GM21619 (cell line): Measurements from ENCODE around the gene ERLIN1.
"Not testable (repeated sequence)": the region's sequence is repeated elsewhere in the genome, so short reads cannot be mapped to it uniquely, and the experiment has no call there.

ENCODE experiments used
- ATAC-seq: cut with Tn5 transposase; IDR thresholded peaks from one replicate; pipeline ENCODE4 v1.9.1; 2021; ENCODE audit not compliant: unreplicated experiment

Gene ERLIN1

DNA sequence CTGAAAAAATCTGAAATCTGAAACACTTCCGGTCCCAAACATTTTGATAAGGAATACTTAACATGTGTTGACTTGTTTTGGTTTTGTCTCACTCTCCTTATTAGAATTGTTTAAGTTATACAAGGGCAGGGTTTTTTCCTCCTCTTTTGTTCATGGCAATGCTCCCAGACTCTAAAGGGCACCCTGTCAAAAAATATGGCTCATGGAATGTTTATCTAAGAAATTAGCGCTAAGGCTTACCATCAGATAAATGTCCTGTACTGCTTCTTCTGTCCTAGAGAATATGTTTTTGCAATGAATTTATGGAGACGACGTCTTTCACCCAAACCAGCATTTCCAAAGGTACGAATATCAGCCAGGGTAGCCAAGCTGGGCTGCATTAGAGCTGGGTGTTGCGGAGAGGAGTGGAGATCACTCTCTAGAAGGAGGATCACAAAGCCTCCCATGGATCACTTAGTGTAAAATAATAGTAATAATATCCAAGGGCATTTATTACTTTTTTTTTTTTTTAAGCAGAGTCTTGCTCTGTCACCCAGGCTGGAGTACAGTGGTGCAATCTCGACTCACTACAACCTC is 46.8 kb downstream of the ERLIN1 start:
- no peak for ATAC-seq

- ATAC-seq = no peak
Measured at GRCh38 chr10:100135486-100135885, 50.3 kb downstream of the ERLIN1 start.

DNA sequence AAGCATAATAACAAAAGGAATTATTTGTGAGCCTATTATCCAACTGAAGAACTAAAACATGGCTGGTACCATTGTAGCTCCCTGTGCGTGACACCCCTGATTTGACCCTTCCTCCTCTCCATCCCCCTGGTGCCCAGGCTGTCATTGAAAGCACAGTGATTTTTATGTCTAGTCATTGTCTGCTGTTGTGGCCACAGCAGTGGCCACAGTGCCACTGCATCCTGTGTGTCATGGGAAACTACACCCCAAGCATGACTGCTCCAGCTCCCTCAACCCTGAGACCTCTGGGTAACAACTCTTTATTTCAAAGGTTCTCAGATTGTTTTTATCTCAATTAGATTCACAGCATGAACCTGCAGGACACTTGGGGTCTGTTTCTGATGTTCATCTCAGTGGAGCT is 52.0 kb downstream of the ERLIN1 start:
- no peak for ATAC-seq

DNA sequence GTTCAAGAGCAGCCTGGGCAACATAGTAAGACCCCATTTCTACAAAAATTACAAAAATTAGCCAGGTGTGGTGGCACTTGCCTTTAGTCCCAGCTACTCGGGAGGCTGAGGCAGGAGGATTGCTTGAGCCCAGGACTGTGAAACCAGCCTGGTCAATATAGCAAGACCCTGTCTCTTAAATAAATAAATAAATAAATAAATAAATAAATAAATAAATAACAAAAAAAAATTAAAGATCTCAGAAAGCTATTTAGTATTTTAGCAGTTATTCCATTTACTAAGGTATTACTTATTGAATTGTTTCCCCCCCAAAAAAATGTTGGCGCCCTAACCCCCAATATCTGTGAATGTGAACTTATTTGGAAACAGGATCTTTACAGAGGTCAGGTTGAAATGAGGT is 53.4 kb downstream of the ERLIN1 start:
- no peak for ATAC-seq

GRCh38 chr10:100131571-100131970 is 54.3 kb downstream of the ERLIN1 start:
- ATAC-seq = no peak

DNA sequence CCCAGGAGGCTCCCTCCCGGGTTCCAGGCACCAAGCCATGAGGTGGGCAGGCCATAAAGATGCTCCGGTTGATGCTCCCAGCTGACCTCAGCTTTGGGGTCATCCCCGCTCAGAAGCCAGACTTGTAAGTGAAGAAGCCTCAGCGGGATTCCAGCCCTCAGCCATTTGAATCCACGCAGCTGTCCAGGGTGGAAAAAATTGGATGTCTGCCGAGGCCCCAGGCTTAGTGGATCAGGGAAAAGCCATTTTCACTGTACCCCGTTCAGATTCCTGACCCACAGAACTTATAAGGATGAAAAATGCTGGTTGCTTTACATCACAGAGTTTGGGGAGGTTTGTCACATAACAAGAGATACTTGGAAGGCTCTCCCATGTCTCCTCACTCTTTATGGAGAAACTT is 55.0 kb downstream of the ERLIN1 start:
- ATAC-seq = no peak

DNA sequence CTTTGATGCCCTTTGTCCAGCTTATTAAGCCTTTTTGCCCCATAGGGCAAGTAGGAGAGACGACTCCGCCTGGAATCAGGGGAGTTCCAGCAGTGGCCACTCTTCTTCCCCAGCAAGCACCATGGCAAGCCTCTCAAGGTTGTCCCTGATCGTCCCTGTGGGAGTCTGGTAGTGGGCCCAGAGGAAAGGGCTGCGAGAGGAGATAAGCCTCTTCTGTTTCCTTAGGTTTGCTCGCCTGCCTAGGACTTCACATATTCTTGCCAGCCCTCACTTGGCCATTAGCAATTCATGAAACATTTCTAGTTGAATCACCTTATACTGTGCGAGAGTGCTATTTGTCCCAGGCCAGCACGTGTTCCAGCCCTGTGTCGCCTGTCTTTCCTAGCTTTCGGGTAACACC is 56.4 kb downstream of the ERLIN1 start:
- ATAC-seq = no peak

GRCh38 chr10:100128951-100129350 is 56.9 kb downstream of the ERLIN1 start:
- ATAC-seq = no peak

GRCh38 chr10:100125335-100125734 is 60.5 kb downstream of the ERLIN1 start:
- not testable (repeated sequence) for ATAC-seq

DNA sequence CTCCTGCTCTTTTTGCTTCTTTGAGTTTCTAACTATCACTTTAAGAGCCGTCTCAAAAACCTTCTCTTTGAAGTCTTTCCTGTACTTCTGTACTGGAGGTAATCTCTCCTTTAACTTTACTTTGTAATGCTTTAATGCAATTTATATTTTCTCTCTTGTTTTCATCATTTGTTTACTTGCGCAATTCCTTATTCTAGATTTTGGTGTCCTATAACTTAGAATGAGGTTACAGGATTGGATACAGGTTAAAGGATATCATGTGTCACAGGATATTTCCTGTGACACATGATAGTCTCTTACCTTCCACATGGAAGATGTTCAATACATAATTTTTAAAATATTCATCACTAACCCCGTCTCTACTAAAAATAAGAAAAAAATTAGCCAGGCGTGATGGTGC is 61.7 kb downstream of the ERLIN1 start:
- ATAC-seq = no peak

GRCh38 chr10:100122780-100123179 is 63.0 kb downstream of the ERLIN1 start:
- no peak for ATAC-seq

- no peak for ATAC-seq
Measured at GRCh38 chr10:100120550-100120949, 65.3 kb downstream of the ERLIN1 start.

- no peak for ATAC-seq
Measured at GRCh38 chr10:100119726-100120125, 66.1 kb downstream of the ERLIN1 start.

- ATAC-seq = no peak
Measured at GRCh38 chr10:100114976-100115770, 70.7 kb downstream of the ERLIN1 start.

DNA sequence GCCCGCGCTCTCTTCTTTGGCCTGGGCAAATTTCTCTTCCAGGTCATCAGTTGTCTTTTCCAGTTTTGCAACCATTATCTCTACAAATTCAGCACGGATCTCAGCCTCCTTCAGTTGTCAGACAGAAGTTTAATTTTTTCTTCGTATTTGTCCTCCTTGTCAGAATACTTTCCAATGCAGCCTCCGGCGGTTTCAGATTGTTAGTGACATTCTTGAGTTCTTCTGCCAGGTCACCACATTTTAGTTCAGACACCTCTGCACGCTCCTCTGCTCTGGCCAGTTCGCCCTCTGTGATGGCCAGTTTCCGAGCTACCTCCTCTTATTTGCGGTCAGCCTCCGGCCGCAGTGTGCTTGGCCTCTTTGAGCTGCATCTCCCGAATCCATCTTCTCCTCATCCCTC is 71.4 kb downstream of the ERLIN1 start:
- ATAC-seq = no peak

DNA sequence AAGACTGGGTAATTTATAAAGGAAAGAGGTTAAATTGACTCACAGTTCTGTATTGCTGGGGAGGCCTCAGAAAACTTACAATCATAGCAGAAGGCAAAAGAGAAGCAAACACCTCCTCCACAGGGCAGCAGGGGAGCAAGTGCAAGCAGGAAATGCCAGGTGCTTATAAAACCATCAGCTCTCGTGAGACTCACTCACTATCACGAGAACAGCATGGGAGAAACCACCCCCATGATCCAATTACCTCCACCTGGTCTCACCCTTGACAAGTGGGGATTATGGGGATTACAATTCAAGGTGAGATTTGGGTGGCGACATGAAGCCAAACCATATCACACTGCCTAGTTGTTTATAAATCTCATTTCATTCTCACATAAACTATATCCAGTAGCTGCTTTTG is 76.2 kb downstream of the ERLIN1 start:
- no peak for ATAC-seq

GRCh38 chr10:100106865-100107264 is 79.0 kb downstream of the ERLIN1 start:
- ATAC-seq = no peak

GRCh38 chr10:100104300-100104699 is 81.5 kb downstream of the ERLIN1 start:
- ATAC-seq = no peak

DNA sequence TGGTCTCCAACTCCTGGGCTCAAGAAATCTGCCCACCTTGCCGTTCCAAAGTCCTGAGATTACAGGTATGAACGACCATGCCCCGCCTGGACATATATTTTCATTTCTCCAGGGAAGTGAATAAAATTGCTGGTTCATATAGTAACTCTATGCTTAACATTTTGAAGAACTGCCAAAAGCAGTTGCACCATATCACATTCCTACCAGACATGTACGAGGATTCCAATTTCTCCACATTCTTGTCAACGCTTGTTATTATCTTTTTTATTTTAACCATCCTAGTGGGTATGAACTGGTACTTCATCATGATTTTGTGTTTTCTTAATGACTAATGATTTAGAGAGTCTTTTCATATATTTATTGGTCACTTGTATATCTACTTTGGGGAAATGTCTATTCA is 82.2 kb downstream of the ERLIN1 start:
- ATAC-seq = no peak

DNA sequence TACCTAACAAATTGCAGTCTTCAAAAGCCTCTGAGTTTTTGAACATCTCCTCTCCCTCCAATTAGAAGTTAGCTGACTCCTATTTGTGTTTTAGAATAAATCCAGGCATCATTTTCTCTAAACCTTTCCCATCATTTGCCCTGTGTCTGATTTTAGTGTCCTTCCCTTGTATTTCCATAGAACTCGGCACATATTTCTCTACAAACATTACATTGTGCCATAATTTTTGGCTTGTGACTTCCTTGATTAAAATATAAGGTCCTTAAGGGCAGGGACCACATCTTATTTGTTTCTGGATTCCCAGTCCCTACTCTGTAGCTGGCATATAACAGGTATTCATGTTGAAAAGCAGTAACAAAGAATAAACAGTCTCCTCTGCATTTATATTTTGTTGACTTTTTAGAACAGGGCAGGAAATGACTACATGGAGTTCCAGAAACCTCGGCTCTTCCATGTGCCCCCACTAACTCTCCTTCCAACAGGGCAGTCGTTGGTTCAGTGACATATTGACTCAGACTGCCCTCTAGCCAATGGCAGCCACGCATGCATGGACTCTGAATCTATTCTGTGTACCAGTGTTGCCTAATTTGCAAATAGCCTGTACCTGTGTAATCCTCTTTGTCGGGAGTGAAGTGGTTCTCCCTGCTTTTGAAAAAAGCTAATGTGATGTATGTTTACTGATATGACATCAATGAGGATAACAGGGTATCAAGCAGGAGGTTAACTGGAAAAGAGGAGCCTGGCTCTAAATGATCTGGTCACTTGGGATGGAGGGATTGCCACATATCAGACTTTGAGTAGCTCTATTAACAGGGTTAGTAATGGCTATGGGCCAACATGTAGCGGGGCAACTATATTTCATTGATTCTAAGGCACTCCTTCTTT is 84.4 kb downstream of the ERLIN1 start:
- no peak for ATAC-seq

DNA sequence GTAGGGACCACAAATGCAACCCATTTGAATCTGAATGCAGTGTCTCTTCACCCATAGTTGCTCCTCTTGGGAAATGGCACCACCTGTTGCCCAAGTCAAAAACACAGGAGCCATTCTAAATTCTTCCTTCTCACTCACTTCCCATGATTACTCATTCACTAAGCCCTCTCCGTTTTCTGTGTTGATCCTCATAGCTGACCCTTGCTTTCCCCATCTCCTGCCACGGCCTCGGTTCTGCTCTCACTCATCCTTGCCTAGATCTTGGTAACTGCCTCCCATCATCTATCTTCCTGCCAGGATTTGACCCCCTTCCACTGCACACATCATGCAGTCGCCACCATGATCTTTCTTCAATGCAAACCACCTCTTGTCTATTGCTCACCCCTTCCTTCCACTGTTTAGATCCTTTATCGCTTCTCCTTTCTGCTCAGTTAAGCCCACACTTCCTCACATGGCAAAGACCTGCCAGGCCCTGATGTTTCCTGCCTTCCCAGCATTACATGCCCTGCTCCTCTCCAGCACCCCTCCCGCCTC is 85.1 kb downstream of the ERLIN1 start:
- no peak for ATAC-seq
